ENCODE results near the gene CHTF18.

CHTF18 gene

DNA sequence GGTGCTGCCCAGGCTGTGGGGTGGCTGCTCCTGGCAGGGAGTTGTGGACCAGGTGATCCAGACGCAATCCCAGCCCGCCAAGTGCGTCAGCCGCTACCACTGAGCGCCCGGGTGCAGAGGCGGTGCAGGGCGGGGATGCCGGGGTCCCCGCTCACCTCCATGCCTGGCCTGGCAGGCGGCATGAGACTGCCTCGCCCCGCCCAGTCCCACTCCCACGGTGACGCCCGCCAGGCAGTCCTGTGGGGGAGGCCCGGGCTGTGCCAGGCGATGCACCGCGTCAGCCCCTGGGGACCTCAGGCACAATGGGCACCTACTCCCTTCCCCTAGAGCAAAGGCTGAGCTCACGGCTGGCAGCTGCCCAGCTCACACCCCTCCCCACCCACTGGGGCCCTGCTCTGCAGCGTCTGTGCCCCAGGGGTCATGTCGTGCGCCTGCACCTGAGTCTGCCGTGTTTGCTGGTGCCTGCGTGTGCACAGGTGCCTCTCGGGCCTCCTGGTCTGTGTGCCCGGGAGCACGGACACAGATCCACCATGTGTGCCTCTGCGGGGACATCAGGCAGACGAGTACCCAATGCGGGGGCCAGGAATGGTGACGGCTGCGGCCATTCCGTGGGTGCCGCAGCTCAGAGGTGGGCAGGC, 5.5 kb upstream of the CHTF18 start:
- peaks cover 37% of the 10 kb centered on the region for H3K4me1 ChIP-seq (ENCODE audit: control insufficient read depth, insufficient read depth, low read depth, low read length)
- H2BK12ac ChIP-seq (ENCODE audit: low read length in 2 of 2): no peak overlapping the region
- no peak for DNase-seq
- H3K36me3 ChIP-seq (ENCODE audit: control insufficient read depth in 1 of 2, insufficient read depth in 2 of 2, low read depth in 1 of 2, low read length in 2 of 2): peaks cover 8 to 36% of the 10 kb centered on the region in 2 experiments
- no peak overlapping the region for H2BK15ac ChIP-seq (ENCODE audit: low read depth, poor library complexity, severe bottlenecking)
- H2AK5ac ChIP-seq (ENCODE audit: low read length, severe bottlenecking): no peak overlapping the region
- H3K4me2 ChIP-seq (ENCODE audit: low read length, poor library complexity, severe bottlenecking): no peak overlapping the region
- no peak overlapping the region for H2BK5ac ChIP-seq (ENCODE audit: low read depth, low read length, poor library complexity, severe bottlenecking)
- WGBS: 89% methylated on average over 36 of the region's 36 CpGs
- no peak overlapping the region for H3K18ac ChIP-seq (ENCODE audit: low read depth in 1 of 2, low read length in 2 of 2)
- H3K9me3 ChIP-seq (ENCODE audit: control insufficient read depth, low read length): no peaks in the 10 kb centered on the region
- no peak overlapping the region for H2BK120ac ChIP-seq (ENCODE audit: low read depth, low read length)
- H3K4ac ChIP-seq (ENCODE audit: low read depth in 1 of 2, low read length in 2 of 2): no peak overlapping the region
- H3K23ac ChIP-seq (ENCODE audit: low read length in 2 of 2): no peak overlapping the region
- no peak overlapping the region for H3K4me3 ChIP-seq (ENCODE audit: insufficient read depth in 1 of 2, low read depth in 1 of 2, low read length in 2 of 2)
- no peak overlapping the region for H2AFZ ChIP-seq (ENCODE audit: low read depth, low read length)
- no peak overlapping the region for H3K14ac ChIP-seq (ENCODE audit: low read length in 2 of 2)
- no peak overlapping the region for H3K9ac ChIP-seq (ENCODE audit: low read length)
- H4K8ac ChIP-seq (ENCODE audit: low read length): no peak overlapping the region
- H3K79me1 ChIP-seq (replicated peaks; ENCODE audit: low read length, poor library complexity, severe bottlenecking): peaks cover 9% of the 10 kb centered on the region
- peak overlapping the region; percentile 18 for H4K91ac ChIP-seq (ENCODE audit: low read length)
- no peak overlapping the region for H3K27ac ChIP-seq (ENCODE audit: low read length, poor library complexity, severe bottlenecking)
- H3K27me3 ChIP-seq (ENCODE audit: control insufficient read depth in 1 of 2, insufficient read depth in 1 of 2, low read length in 2 of 2): peaks cover 3 to 54% of the 10 kb centered on the region in 2 experiments

DNA sequence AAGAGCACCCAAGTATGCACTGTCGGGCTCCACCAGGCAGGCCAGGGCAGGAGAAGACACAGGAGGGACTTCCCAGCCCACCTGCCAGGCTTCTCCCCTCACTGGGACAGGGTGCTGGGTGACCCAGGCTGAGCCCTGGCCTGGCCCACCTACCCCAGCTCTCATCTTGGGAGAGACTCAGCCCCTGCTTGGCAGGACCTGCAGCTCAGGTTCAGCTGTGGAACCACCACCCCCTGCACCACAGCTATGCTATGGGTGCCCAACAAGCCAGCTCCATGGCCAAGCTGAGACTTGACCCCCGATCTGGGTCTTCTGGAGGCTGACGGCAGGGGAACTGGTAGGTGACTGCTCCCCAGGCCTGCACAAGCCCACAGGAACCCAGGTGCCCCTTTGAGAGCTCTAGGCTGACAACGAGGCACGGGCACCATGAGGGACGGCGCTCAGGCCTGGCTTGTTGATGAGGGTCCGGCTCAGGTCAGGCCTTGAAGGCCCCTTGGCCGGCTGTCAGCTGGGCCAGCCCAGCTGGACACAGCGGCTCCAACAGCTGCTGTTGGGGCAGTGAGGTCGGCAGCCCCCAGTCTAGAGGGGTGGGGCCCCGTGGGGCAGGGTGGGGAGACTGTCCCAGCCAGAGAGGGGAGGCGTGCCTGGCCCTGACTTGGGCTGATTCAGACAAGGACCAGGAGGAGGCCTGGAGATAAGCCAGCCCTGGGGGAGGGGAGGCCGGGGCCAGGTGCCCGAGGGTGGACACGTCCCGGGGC, 4.8 kb upstream of the CHTF18 start:
- no peak overlapping the region for H3K4ac ChIP-seq (ENCODE audit: low read depth in 1 of 2, low read length in 2 of 2)
- H3K9me3 ChIP-seq (ENCODE audit: control insufficient read depth, low read length): no peaks in the 10 kb centered on the region
- no peak overlapping the region for H2BK12ac ChIP-seq (ENCODE audit: low read length in 2 of 2)
- no peak overlapping the region for H2BK120ac ChIP-seq (ENCODE audit: low read depth, low read length)
- H3K27me3 ChIP-seq (ENCODE audit: control insufficient read depth in 1 of 2, insufficient read depth in 1 of 2, low read length in 2 of 2): peaks cover 3 to 47% of the 10 kb centered on the region in 2 experiments
- H3K4me1 ChIP-seq (ENCODE audit: control insufficient read depth, insufficient read depth, low read depth, low read length): peaks cover 30% of the 10 kb centered on the region
- no peak for DNase-seq
- peaks cover 9% of the 10 kb centered on the region for H3K79me1 ChIP-seq (replicated peaks; ENCODE audit: low read length, poor library complexity, severe bottlenecking)
- no peak overlapping the region for H2BK15ac ChIP-seq (ENCODE audit: low read depth, poor library complexity, severe bottlenecking)
- H3K4me2 ChIP-seq (ENCODE audit: low read length, poor library complexity, severe bottlenecking): no peak overlapping the region
- peaks cover 8 to 36% of the 10 kb centered on the region in 2 experiments for H3K36me3 ChIP-seq (ENCODE audit: control insufficient read depth in 1 of 2, insufficient read depth in 2 of 2, low read depth in 1 of 2, low read length in 2 of 2)
- H3K18ac ChIP-seq (ENCODE audit: low read depth in 1 of 2, low read length in 2 of 2): no peak overlapping the region
- no peak overlapping the region for H4K8ac ChIP-seq (ENCODE audit: low read length)
- H4K91ac ChIP-seq (ENCODE audit: low read length): no peak overlapping the region
- no peak overlapping the region for H3K14ac ChIP-seq (ENCODE audit: low read length in 2 of 2)
- no peak overlapping the region for H3K4me3 ChIP-seq (ENCODE audit: insufficient read depth in 1 of 2, low read depth in 1 of 2, low read length in 2 of 2)
- no peak overlapping the region for H3K27ac ChIP-seq (ENCODE audit: low read length, poor library complexity, severe bottlenecking)
- no peak overlapping the region for H3K23ac ChIP-seq (ENCODE audit: low read length in 2 of 2)
- no peak overlapping the region for H2AFZ ChIP-seq (ENCODE audit: low read depth, low read length)
- no peak overlapping the region for H3K9ac ChIP-seq (ENCODE audit: low read length)
- no peak overlapping the region for H2AK5ac ChIP-seq (ENCODE audit: low read length, severe bottlenecking)
- WGBS: 81% methylated on average over 17 of the region's 17 CpGs
- H2BK5ac ChIP-seq (ENCODE audit: low read depth, low read length, poor library complexity, severe bottlenecking): no peak overlapping the region

DNA sequence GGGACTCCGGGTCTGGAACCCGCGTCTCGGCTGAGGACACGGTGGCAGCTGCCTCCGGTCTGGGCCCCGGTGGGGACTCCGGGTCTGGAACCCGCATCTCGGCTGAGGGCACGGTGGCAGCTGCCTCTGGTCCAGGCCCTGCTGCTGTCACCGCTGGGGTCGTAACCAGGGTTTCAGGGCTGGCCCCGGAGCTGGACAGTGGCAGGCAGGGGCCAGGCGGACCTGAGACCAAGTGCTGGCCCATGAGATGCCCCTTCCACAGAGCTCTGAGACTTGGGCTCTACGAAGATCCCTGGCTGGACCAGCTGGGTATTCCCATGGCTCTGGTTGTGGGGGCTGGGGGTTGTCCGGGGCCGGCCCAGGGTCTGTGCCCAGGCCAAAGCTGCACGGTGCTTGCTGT, 4.0 kb upstream of the CHTF18 start:
- Histone ChIP-seq H3K9ac (ENCODE audit: low read length) (no peak overlapping the region), H3K23ac (ENCODE audit: low read length in 2 of 2) (no peak overlapping the region), H3K4ac (ENCODE audit: low read depth in 1 of 2, low read length in 2 of 2) (no peak overlapping the region), H2BK15ac (ENCODE audit: low read depth, poor library complexity, severe bottlenecking) (no peak overlapping the region), H2AK5ac (ENCODE audit: low read length, severe bottlenecking) (no peak overlapping the region), H3K4me1 (ENCODE audit: control insufficient read depth, insufficient read depth, low read depth, low read length) (peaks cover 35% of the 10 kb centered on the region), H3K79me1 (replicated peaks; ENCODE audit: low read length, poor library complexity, severe bottlenecking) (peaks cover 17% of the 10 kb centered on the region), H4K8ac (ENCODE audit: low read length) (no peak overlapping the region), H2BK120ac (ENCODE audit: low read depth, low read length) (no peak overlapping the region), H3K36me3 (ENCODE audit: control insufficient read depth in 1 of 2, insufficient read depth in 2 of 2, low read depth in 1 of 2, low read length in 2 of 2) (peaks cover 8 to 42% of the 10 kb centered on the region in 2 experiments), H3K4me3 (ENCODE audit: insufficient read depth in 1 of 2, low read depth in 1 of 2, low read length in 2 of 2) (no peak overlapping the region), H3K27me3 (ENCODE audit: control insufficient read depth in 1 of 2, insufficient read depth in 1 of 2, low read length in 2 of 2) (peaks cover 3 to 39% of the 10 kb centered on the region in 2 experiments), H2BK5ac (ENCODE audit: low read depth, low read length, poor library complexity, severe bottlenecking) (no peak overlapping the region), H4K91ac (ENCODE audit: low read length) (no peak overlapping the region), H3K9me3 (ENCODE audit: control insufficient read depth, low read length) (no peaks in the 10 kb centered on the region), H2AFZ (ENCODE audit: low read depth, low read length) (no peak overlapping the region), H3K27ac (ENCODE audit: low read length, poor library complexity, severe bottlenecking) (no peak overlapping the region), H2BK12ac (ENCODE audit: low read length in 2 of 2) (no peak overlapping the region), H3K14ac (ENCODE audit: low read length in 2 of 2) (no peak overlapping the region), H3K4me2 (ENCODE audit: low read length, poor library complexity, severe bottlenecking) (no peak overlapping the region), H3K18ac (ENCODE audit: low read depth in 1 of 2, low read length in 2 of 2) (no peak overlapping the region)
- DNase-seq: no peak
- 94% methylated on average over 19 of the region's 19 CpGs for WGBS
